BJ (cell line): ENCODE results near the gene COL4A3. TPM values are rescaled to one million over a fixed set of nuclear protein-coding genes. Genes with fewer than 3 reads are reported as not detected.

Experiments
- CTCF ChIA-PET: fragments of 350-600 bp; formaldehyde crosslinking; extraction: SDS; loops from one replicate; lab custom pipeline; 2021; ENCODE audit warnings: antibody characterized with exemption, inconsistent platforms; lab: Yijun Ruan, JAX
- POLR2A ChIA-PET: fragments of 300-600 bp; sonication (Branson Sonifier 250); formaldehyde crosslinking; extraction: SDS; loops from one replicate; lab custom pipeline; 2021; ENCODE audit warnings: antibody characterized with exemption; lab: Charles Lee
- DNase-seq: peaks from one replicate; pipeline ENCODE4 v3.0.0-alpha.2; 2011; ENCODE audit warnings: low read depth
- H3K27me3 ChIP-seq: 2 replicates; pipeline ENCODE4 v1.6.0; 2011; ENCODE audit warnings: low read length; ENCODE audit not compliant: control insufficient read depth, insufficient read depth
- H3K36me3 ChIP-seq: 2 replicates; pipeline ENCODE4 v1.5.1; 2011; ENCODE audit warnings: low read length; ENCODE audit not compliant: control insufficient read depth, insufficient read depth
- H3K4me3 ChIP-seq: 2 replicates; pipeline ENCODE4 v1.5.1; 2011; ENCODE audit warnings: low read depth, mild to moderate bottlenecking, control low read depth, low read length
- CTCF ChIP-seq: IDR thresholded peaks from 2 replicates; pipeline ENCODE4 v1.5.1; 2011; ENCODE audit warnings: low read depth, mild to moderate bottlenecking, control low read depth, inconsistent platforms, low read length, moderate library complexity; ENCODE audit not compliant: insufficient read depth
- polyA plus RNA-seq: library from polyadenylated mRNA; depleted of rRNA; stranded (reverse); fragments of >200 nt; gene quantifications from 2 replicates; pipeline ENCODE4 v1.2.3, GENCODE V29; 2011

COL4A3 gene
- polyA plus RNA-seq, 1 experiment: 0.29 TPM

DNA sequence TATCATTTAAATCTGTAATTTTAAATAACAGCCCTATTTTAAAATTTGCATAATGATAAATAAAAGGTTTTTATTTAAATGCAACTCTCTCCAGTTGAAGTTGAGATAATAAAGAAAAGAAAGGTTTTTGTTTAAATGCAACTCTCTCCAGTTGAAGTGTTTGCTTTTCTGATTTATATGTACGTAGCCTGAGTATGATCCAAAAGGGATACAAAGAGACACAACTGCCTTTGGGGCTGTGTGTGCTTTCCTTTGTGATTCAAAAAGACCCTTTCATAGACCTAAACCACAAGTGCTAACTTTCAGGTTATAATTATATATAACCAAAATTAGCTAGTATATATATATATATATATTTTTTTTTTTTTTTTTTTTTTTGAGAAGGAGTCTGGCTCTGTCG, 84.5 kb downstream of the COL4A3 start:
- DNase-seq: no peak
- H3K4me3 ChIP-seq: no peak overlapping the region
- ChIA-PET POLR2A (no interaction called here), CTCF (interaction anchor here (1.2 kb wide), 1 partner anchor 11 kb away, joined by 4 read pairs; no protein-coding TSS in a partner anchor)
- H3K27me3 ChIP-seq: no peaks in the 10 kb centered on the region
- no peak for TF ChIP-seq CTCF
- H3K36me3 ChIP-seq: no peaks in the 10 kb centered on the region

DNA sequence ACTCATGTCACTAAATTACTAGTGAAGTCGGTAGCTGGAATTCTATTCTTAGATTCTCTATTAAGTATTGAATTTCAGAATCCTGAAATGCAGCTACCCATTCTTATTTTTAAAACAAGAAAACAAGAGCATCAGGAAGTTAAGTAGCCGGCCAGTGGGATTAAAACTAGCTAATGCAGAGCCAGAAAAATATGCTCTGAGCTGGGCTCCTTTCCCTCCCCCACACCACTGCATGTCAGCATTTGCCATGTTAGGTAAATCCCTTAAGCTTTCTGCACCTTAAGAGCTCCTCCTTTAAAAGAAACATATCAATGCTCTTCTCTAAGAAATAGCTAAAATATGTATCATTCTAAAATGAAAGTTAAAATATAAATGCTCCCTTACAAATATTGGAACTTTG, 88.4 kb downstream of the COL4A3 start:
- ChIA-PET CTCF (interaction anchor here (0.7 to 3.6 kb wide), 3 partner anchors 14 to 68 kb away, joined by 3 to 27 read pairs (median 3); no protein-coding TSS in a partner anchor), POLR2A (no interaction called here)
- H3K27me3 ChIP-seq: no peaks in the 10 kb centered on the region
- no peaks in the 10 kb centered on the region for H3K36me3 ChIP-seq
- no peak for DNase-seq
- no peak for TF ChIP-seq CTCF
- H3K4me3 ChIP-seq: no peak overlapping the region

DNA sequence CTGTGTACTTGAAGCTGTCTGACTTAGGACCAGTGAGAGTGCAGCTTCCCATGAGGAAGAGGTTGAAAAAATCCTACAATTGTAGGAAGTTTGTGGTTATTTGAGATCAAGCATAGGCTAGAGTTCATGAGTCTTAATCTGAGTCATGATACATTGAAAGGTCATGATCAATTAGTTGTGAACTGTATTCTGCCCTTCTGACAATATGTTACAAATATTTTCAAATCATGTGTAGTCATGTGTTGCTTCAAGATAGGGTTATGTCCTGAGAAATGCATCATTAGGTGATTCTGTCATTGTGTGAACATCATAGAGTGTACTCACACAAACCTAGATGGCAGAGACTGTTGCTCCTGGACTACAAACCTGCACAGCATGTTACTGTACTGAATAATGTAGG, 92.2 kb downstream of the COL4A3 start:
- POLR2A ChIA-PET: no interaction called here
- Histone ChIP-seq H3K27me3 (no peaks in the 10 kb centered on the region), H3K36me3 (no peaks in the 10 kb centered on the region), H3K4me3 (no peak overlapping the region)
- DNase-seq: no peak
- CTCF ChIA-PET: no interaction called here
- no peak for TF ChIP-seq CTCF

GRCh38 chr2:227257820-227258219, 93.4 kb downstream of the COL4A3 start:
- Histone ChIP-seq H3K36me3 (no peaks in the 10 kb centered on the region), H3K4me3 (no peak overlapping the region), H3K27me3 (no peaks in the 10 kb centered on the region)
- ChIA-PET POLR2A (no interaction called here), CTCF (no interaction called here)
- TF ChIP-seq CTCF: no peak
- no peak for DNase-seq

DNA sequence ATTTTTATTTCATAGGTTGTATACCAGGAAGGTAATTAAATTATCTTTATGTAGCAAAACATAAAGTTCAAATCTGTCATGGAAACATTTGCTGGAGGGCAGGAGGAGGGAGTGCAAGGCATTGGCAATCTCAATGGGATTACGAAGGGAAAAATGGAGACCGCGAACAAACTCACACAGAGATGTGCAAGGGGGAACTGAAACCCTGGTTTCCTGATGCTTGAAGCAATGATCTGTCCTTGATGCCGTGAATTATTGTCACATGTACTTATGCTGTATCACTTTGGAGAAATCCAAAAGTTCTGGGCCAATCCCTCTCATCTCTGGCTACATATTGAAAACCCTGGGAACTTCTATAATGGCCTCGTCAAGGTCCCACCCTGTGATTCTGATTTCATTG, 95.6 kb downstream of the COL4A3 start:
- Histone ChIP-seq H3K4me3 (no peak overlapping the region), H3K27me3 (no peaks in the 10 kb centered on the region), H3K36me3 (no peaks in the 10 kb centered on the region)
- TF ChIP-seq CTCF: no peak
- POLR2A ChIA-PET: no interaction called here
- CTCF ChIA-PET: no interaction called here
- DNase-seq: no peak
